Heart left ventricle (tissue), 16 donors: ENCODE measurements around the gene TTLL7. TPM values are rescaled to one million over a fixed set of nuclear protein-coding genes. Genes with fewer than 3 reads are reported as not detected.

Experiments
- ATAC-seq, 4 donors: fragments of 200-7000 bp; cut with Tn5 transposase; one replicate each; pipeline ENCODE4 v1.9.1; 2020 to 2022; ENCODE audit warnings: moderate library complexity in 4 of 4, mild to moderate bottlenecking in 3 of 4, moderate number of reproducible peaks in 1 of 4
- DNase-seq, 5 donors: peaks; one replicate each; pipeline ENCODE4 v3.0.0-alpha.2; 2020
- H3K27ac ChIP-seq, 12 donors: fragments of 200-600 bp; sonication (generic) in 4 of 12; one replicate each; pipeline versions ENCODE4 v1.5.0 to v1.8.0; 2016 to 2022; ENCODE audit warnings: mild to moderate bottlenecking in 2 of 12
- H3K27me3 ChIP-seq, 9 donors: fragments of 200-600 bp; sonication (generic) in 2 of 9; one replicate each; pipeline versions ENCODE4 v1.5.1 to v1.8.0; 2016 to 2022; ENCODE audit warnings: mild to moderate bottlenecking in 3 of 9
- H3K36me3 ChIP-seq, 9 donors: fragments of 200-600 bp; sonication (generic) in 2 of 9; one replicate each; pipeline versions ENCODE4 v1.5.0 to v1.8.0; 2018 to 2022; ENCODE audit warnings: mild to moderate bottlenecking in 2 of 9
- H3K4me1 ChIP-seq, 12 donors: fragments of 200-600 bp; sonication (generic) in 4 of 12; one replicate each; pipeline versions ENCODE4 v1.5.0 to v1.8.0; 2016 to 2022; ENCODE audit warnings: mild to moderate bottlenecking in 3 of 12
- H3K4me3 ChIP-seq, 12 donors: fragments of 200-600 bp; sonication (generic) in 4 of 12; one replicate each; pipeline versions ENCODE4 v1.5.0 to v1.8.0; 2017 to 2022; ENCODE audit warnings: mild to moderate bottlenecking in 9 of 12, moderate library complexity in 4 of 12
- H3K9me3 ChIP-seq, 12 donors: fragments of 200-600 bp; sonication (generic) in 4 of 12; one replicate each; pipeline versions ENCODE4 v1.5.0 to v1.8.0; 2016 to 2022; ENCODE audit warnings: mild to moderate bottlenecking in 1 of 12
- POLR2A ChIP-seq, 2 donors: fragments of 450-650 bp; IDR thresholded peaks; one replicate each; pipeline ENCODE4 v1.6.1; 2017; ENCODE audit warnings: antibody characterized with exemption in 2 of 2, mild to moderate bottlenecking in 2 of 2, moderate library complexity in 2 of 2
- WGBS, 4 donors: extraction: QIAGEN DNeasy Blood & Tissue Kit in 2 of 4; methylation state at CpG; one replicate each; pipeline versions ENCODE4 v1.1.5 to v1.1.7; 2013 to 2018; 5-methylcytosine and 5-hydroxymethylcytosine counted together
- intact Hi-C, 10 donors: fragments of 100-400 bp; cut with DNase I; formaldehyde crosslinking; loops; one replicate each; pipeline versions ENCODE4 v1.11.1 to v1.14.2; 2022
- polyA plus RNA-seq, 2 donors: library from polyadenylated mRNA; stranded (reverse); fragments of 200-250 nt; gene quantifications; one replicate each; pipeline ENCODE4 v1.2.3, GENCODE V29; 2013
- total RNA-seq, 9 donors: library from RNA; depleted of rRNA in 2 of 9; stranded (reverse); fragments of >200 nt in 2 of 9; fragmentation: NEBNext Ultra II Directional in 3 of 9; extraction: Animal tissue kit (Norgen Biotek cat#: 25700) in 3 of 9; gene quantifications; one replicate each; pipeline versions ENCODE4 v1.1.0 to v1.2.4, GENCODE V29; 2016 to 2023
- TF ChIP-seq, protein P1 (sequence below), 12 donors: fragments of 200-600 bp; sonication (generic) in 4 of 12; IDR thresholded peaks; one replicate each; pipeline versions ENCODE4 v1.5.0 to v1.8.0; 2018 to 2022; ENCODE audit warnings: antibody characterized with exemption in 12 of 12, mild to moderate bottlenecking in 5 of 12
- donor health status: ischemic (EF 13 %, LVEDD 7.1; RV severe dilation, severe dysfunction).
- donor health status: healthy with polysubstance abuse.
- donor health status: DM: no; HTN: yes; CAD: no.
- donor health status: DM: no; HTN: no; CAD: no.
- donor health status: ischemic (EF 25% LVEDD 6.9; RV normal size, moderate dysfunction).
- donor health status: ischemic (EF 25% LVEDD 5.7; RV mildly dilated, moderate dysfunction).
- donor health status: healthy.
- donor health status: DM: yes; HTN: yes; CAD: no.
- donor health status: ischemic (EF 35%, LVEDD 5.7; RV mildly dilated, moderate dysfunction).
- donor health status: nonischemic (EF 11% LVEDD 7.7; RV severe dilation, severe dysfunction).
- donor health status: DM: yes; HTN: yes; CAD: no.
- donor health status: PGD.
- donor health status: ischemic (EF 29% LVEDD 5.4; RV normal size, mild dysfunction).
- donor health status: nonischemic (EF 23%, LVEDD 6.1; RV moderate dilation, normal function).

The TTLL7 gene
- total and polyA plus RNA-seq, 11 donors = 0.87 to 12.8 (median 3.2) TPM

DNA sequence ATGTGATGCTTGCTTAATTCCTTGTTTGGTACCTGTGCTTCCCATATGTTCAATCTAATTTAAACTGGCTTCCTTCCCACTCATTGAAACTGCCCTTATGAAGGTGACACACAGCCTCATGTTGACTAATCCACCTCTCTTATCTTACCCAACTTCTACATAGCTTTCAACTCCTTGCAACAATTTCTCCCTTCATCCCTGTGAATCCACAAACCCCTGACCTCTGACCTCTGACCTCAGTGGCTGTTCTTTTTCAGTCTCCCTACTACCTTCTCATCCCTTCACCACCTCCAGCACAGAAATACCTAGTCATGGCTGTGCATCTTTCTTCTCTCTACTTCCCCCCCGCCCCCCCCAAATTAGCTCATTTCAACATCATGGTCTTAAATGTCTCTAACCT, 144.5 kb downstream of the TTLL7 start:
- Histone ChIP-seq H3K27ac (no peak overlapping the region), H3K9me3 (no peaks in the 10 kb centered on the region), H3K4me1 (peaks cover 0 to 3% (median 0%) of the 10 kb centered on the region in 12 donors), H3K27me3 (no peaks in the 10 kb centered on the region), H3K4me3 (no peak overlapping the region), H3K36me3 (no peaks in the 10 kb centered on the region)
- 88 to 100% (median 99%) methylated on average over 1 of the region's 1 CpG for WGBS, 4 donors
- DNase-seq = no peak
- TF ChIP-seq, protein P1, sequence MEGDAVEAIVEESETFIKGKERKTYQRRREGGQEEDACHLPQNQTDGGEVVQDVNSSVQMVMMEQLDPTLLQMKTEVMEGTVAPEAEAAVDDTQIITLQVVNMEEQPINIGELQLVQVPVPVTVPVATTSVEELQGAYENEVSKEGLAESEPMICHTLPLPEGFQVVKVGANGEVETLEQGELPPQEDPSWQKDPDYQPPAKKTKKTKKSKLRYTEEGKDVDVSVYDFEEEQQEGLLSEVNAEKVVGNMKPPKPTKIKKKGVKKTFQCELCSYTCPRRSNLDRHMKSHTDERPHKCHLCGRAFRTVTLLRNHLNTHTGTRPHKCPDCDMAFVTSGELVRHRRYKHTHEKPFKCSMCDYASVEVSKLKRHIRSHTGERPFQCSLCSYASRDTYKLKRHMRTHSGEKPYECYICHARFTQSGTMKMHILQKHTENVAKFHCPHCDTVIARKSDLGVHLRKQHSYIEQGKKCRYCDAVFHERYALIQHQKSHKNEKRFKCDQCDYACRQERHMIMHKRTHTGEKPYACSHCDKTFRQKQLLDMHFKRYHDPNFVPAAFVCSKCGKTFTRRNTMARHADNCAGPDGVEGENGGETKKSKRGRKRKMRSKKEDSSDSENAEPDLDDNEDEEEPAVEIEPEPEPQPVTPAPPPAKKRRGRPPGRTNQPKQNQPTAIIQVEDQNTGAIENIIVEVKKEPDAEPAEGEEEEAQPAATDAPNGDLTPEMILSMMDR (IDR thresholded peaks at IDR 0.05) = no peak
- no peak for TF ChIP-seq POLR2A (IDR thresholded peaks at IDR 0.05)
- intact Hi-C loops = no loop called here
- ATAC-seq = no peak

DNA sequence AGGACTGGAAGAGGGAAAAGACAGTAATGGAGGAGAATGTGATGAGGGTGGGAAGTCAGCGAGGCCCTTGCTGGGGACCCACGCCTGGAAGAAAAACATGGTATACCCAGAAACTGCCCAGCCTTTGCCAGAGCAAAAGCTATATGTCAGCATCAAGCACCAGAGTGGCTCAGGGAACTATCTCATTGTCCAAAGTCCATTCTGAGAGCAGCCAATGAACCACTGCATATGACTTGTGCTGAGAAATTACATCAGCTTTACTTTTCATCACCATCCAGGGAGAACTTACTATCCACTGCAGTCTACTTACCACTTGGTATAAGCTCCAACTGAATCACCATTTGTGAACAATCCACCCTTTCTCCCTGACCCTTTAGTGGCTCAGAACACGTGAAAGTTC, 148.1 kb downstream of the TTLL7 start:
- H3K9me3 ChIP-seq = no peaks in the 10 kb centered on the region
- H3K27me3 ChIP-seq = no peaks in the 10 kb centered on the region
- DNase-seq = no peak
- intact Hi-C loops = no loop called here
- WGBS, 4 donors = 96 to 99% (median 97%) methylated on average over 3 of the region's 3 CpGs
- no peak for ATAC-seq
- H3K36me3 ChIP-seq = no peaks in the 10 kb centered on the region
- no peaks in the 10 kb centered on the region for H3K4me1 ChIP-seq
- no peak overlapping the region for H3K27ac ChIP-seq
- TF ChIP-seq, protein P1 (IDR thresholded peaks at IDR 0.05) = no peak
- no peak for TF ChIP-seq POLR2A (IDR thresholded peaks at IDR 0.05)
- no peak overlapping the region for H3K4me3 ChIP-seq

- Histone ChIP-seq H3K4me1 (no peaks in the 10 kb centered on the region), H3K4me3 (no peak overlapping the region), H3K36me3 (no peaks in the 10 kb centered on the region), H3K27me3 (no peaks in the 10 kb centered on the region), H3K27ac (no peak overlapping the region), H3K9me3 (no peaks in the 10 kb centered on the region)
- WGBS, 4 donors = 93 to 96% (median 95%) methylated on average over 3 of the region's 3 CpGs
- ATAC-seq (no peak), DNase-seq (no peak)
- intact Hi-C loops = no loop called here
- TF ChIP-seq, protein P1 (IDR thresholded peaks at IDR 0.05) = no peak
- no peak for TF ChIP-seq POLR2A (IDR thresholded peaks at IDR 0.05)
Measured at GRCh38 chr1:83849191-83850061, 149.5 kb downstream of the TTLL7 start.

GRCh38 chr1:83846138-83846537, 152.8 kb downstream of the TTLL7 start:
- no peaks in the 10 kb centered on the region for H3K27me3 ChIP-seq
- DNase-seq (no peak), ATAC-seq (no peak)
- WGBS, 4 donors = 88 to 97% (median 94%) methylated on average over 1 of the region's 1 CpG
- intact Hi-C loops = no loop called here
- TF ChIP-seq, protein P1 (IDR thresholded peaks at IDR 0.05) = no peak
- TF ChIP-seq POLR2A (IDR thresholded peaks at IDR 0.05) = no peak
- no peaks in the 10 kb centered on the region for H3K9me3 ChIP-seq
- no peak overlapping the region for H3K27ac ChIP-seq
- H3K4me1 ChIP-seq = no peaks in the 10 kb centered on the region
- no peak overlapping the region for H3K4me3 ChIP-seq
- no peaks in the 10 kb centered on the region for H3K36me3 ChIP-seq
